GM19043 (cell line): ENCODE measurements around the gene SLC25A2.
"Not testable (repeated sequence)": the region's sequence is repeated elsewhere in the genome, so short reads cannot be mapped to it uniquely, and the experiment has no call there.

Experiments
- ATAC-seq: cut with Tn5 transposase; IDR thresholded peaks from one replicate; pipeline ENCODE4 v1.9.1; 2021; ENCODE audit warnings: low read depth; ENCODE audit not compliant: unreplicated experiment

Gene SLC25A2

DNA sequence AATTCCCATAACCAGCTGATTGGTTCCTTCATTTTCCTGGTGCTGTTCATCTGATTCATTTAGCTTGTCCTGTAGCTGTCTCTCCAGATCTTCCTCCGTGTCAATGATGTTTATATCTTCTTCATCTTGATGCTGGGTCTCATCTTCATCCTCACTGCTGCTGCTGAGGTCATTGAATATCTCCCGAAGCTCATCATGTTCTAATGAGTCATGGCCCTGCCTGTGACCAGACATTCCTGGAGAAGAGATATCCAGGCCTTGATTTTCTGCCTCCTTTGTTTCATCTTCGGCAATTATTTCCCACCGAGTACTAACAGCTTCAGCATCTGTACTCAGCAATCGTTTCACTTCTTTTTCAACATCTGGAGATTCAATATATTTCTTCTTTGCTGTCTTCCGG, 15.4 kb upstream of the SLC25A2 start:
- no peak for ATAC-seq

DNA sequence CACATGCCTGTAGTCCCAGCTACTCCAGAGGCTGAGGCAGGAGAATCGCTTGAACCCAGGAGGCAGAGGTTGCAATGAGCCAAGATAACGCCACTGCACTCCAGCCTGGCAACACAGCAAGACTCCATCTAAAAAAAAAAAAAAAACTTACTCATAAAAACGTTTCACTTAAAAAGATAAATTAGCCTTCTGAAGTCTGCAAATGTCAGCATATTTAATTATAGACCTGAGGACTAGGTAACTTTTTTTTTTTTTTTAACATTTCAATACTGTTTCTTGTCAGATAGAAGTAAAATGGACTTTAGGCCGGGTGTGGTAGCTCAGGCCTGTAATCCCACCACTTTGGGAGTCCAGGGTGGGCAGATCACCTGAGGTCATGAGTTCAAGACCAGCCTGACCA, 13.1 kb upstream of the SLC25A2 start:
- not testable (repeated sequence) for ATAC-seq

- ATAC-seq = no peak
These were observed 9.9 kb upstream of the SLC25A2 start for GRCh38 chr5:141313711-141314110.

DNA sequence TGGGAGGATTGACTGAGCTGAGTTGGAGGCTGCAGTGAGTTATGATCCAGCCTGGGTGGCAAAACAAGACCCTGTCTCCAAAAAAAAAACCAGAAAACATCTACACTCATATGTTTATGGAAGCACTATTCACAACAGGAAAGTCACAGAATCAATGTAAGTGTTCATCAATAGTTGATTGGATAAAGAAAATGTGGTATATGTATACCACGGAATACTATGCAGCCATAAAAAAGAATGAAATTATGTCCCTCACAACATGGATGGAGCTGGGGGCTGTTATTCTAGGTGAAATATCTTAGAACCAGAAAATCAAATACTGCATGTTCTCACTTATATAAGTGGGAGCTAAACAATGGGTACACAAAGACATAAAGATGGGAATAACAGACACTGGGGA, 2.8 kb upstream of the SLC25A2 start:
- no peak for ATAC-seq

GRCh38 chr5:141298376-141298775, 5.5 kb downstream of the SLC25A2 start:
- no peak for ATAC-seq

DNA sequence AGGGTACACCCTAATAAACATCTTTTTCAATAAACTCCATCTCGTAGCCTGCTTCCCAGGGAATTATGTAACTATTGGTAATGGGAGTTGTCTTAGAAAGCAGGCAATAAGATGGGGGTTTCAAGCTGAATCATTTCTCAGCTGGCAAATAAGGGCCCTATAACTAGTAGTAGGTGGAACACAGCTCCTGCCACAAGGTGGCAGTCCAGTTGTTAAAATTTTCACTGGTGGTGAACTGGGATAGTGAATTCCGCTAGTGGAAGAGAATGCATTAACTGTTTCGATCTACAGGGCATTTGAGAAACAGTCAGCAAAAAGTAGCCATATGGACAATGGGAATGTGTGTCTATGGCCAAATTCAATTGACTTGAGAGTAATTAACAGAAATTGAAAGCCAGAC, 30.9 kb downstream of the SLC25A2 start:
- ATAC-seq = no peak

DNA sequence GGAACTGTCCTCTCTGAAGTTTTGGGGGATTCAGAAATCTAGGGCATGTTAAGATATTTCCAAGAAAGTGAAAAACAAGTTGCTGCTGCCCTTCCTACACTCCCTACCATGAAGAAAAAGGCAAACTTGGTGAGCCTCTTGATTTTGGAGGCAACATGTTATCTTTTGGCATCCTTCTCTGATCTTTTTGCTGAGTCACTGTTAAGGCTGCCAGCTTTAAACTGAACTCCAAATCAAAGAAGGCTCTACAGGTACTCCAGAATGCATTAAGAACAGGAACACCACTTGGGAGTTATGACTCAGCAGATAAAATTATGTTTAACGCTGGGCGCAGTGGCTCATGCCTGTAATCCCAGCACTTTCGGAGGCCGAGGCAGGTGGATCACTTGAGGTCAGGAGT, 34.7 kb downstream of the SLC25A2 start:
- no peak for ATAC-seq

DNA sequence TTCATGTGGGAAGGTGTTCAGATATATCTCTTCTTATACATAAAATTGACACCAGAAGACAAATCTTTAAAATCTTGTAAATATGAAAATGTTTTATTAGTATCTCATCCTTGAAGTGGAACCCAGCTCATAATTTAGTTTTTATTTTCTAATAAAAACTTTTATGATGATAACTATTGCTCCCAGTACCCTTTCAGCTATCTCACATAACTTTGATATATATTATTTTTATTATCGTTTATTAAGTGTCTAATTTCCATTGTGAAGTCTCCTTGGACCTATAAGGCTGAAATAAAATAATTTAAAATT, 42.7 kb downstream of the SLC25A2 start:
- no peak for ATAC-seq

DNA sequence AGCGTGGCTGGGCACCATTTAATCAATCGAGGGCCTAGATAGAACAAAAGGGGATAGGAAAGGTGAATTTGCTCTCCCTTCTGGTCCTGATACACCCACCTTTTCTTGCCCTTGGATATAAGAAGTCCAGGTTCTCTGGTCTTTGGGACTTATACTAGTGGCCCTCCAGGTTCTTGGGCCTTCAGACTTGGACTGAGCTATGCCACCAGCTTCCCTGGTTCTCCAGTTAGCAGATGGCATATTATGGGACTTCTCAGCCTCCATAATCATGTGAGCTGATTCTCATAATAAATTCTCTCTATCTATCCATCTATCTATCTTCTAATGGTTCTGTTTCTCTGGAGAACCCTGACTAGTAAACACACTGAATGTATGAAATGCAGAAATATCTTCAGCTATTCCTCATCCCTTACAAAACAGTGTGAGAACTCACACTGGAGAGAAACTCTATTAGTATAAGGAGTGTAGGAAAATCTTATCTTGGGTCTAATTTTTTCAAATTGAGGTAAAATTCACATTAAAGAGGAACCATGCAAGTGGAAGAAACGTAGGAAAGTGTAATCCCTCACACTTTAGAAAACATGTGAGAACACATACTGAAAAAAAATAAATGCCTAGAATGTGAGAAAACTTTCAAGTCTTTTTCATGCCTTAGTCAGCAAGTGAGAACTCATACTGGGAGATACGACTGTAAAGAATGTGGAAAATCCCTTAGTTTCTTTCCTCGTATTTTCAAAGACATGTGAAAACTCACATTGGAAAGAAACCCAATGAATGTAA, 43.2 kb downstream of the SLC25A2 start:
- no peak for ATAC-seq

DNA sequence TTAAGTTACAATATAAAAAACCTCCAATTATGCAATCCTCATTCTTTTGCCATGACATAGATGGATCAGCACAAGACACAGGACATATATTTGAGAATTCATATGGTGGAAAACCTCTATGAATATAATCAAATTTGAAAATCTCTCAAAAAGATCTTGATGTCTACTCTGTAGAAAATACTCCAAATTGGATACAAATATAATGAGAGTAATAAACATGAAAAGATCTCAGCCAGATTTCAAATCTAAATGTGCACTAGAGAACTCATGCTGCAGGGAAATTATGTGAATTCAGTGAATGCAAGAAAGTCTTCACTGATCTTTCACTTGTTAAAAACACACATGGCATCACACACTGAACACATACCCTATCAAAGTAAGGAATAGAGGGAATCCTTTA, 44.9 kb downstream of the SLC25A2 start:
- ATAC-seq = no peak

GRCh38 chr5:141258464-141258863, 45.4 kb downstream of the SLC25A2 start:
- ATAC-seq = no peak
